ENCODE measurements around the gene HSPA5. TPM values are rescaled to one million over a fixed set of nuclear protein-coding genes. Genes with fewer than 3 reads are reported as not detected.
A peak's percentile ranks its signal among the peaks of the same experiment; 100 is the strongest.
"Not testable (repeated sequence)": the region's sequence is repeated elsewhere in the genome, so short reads cannot be mapped to it uniquely, and the experiment has no call there.

HSPA5 gene
- total RNA-seq, 1 experiment from 2014 or later, result 438 TPM

DNA sequence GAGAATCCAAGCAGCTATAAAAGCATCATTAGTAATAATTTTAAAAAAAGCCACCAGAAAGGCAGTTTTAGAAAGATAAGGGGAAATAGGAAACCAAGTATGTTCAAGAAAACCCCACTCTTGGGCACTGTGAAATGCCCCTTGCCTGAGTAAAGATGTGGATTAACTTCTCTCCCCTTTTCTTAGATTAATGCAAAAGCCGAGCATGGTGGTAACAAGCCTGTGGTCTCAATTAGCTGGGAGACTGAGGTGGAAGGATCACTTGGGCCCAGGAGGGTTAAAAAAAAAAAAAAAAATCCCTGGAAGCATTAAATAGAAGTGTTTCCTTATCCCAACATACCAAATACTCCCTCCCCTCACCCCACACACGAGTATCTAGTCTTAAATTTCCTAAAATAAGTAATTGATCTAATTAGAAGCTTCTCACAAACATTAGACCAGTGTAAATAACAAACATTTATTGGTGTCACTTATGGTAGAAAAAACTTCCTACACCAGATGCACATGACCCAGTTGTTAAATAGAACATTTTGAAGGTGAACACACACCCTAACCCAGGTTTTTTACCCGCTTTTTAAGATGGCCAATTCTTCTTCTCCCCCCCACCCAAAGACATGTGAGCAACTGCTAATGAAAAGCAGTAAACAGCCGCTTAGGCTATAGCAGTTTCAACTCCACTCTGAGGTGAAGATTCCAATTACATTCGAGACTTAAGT, 5.2 kb downstream of the HSPA5 start:
- no peak overlapping the region for H3K4me3 ChIP-seq (replicated peaks in 1 of 2; ENCODE audit: low read depth in 1 of 2, low read length in 2 of 2)
- DNase-seq (ENCODE audit: low read depth, low spot score) (no peak), ATAC-seq (no peak)
- peaks cover 48 to 58% of the 10 kb centered on the region in 2 experiments for H3K36me3 ChIP-seq (ENCODE audit: control insufficient read depth in 1 of 2, insufficient read depth in 2 of 2, low read length in 2 of 2)
- no peaks in the 10 kb centered on the region for H3K9me2 ChIP-seq (ENCODE audit: insufficient read depth)
- H2AFZ ChIP-seq (ENCODE audit: low read depth, low read length, poor library complexity, severe bottlenecking), result no peak overlapping the region
- peaks cover 4 to 6% of the 10 kb centered on the region in 2 experiments; a peak in 2 of 4 replicates for H3K4me1 ChIP-seq (ENCODE audit: control insufficient read depth in 1 of 2, insufficient read depth in 2 of 2, low read length in 2 of 2)
- no peak overlapping the region for H3K27ac ChIP-seq (ENCODE audit: low read depth, low read length)
- ChIA-PET CTCF (no interaction called here), RAD21 (ENCODE audit: low non-redundant PET in 1 of 2, low total read pairs in 2 of 2, uncharacterized antibody in 2 of 2, unreplicated experiment in 2 of 2) (no interaction called here), POLR2A (interaction anchor here (0.6 to 2.1 kb wide), 3 partner anchors 7 to 59 kb away, joined by 4 to 6 read pairs (median 5); no protein-coding TSS in a partner anchor)
- intact Hi-C loops (cut with micrococcal nuclease), result no loop called here
- H4K20me1 ChIP-seq (ENCODE audit: insufficient read depth), result peaks cover 44% of the 10 kb centered on the region
- H3K27me3 ChIP-seq (ENCODE audit: insufficient read depth, low read length), result no peaks in the 10 kb centered on the region
- peak; percentile 34 for TF ChIP-seq POLR2AphosphoS5 (IDR thresholded peaks at IDR 0.05; ENCODE audit: low read depth, low read length)
- no peak for TF ChIP-seq CBX3 (IDR thresholded peaks at IDR 0.05; ENCODE audit: low read depth)
- peaks cover 65% of the 10 kb centered on the region for H3K79me2 ChIP-seq (ENCODE audit: insufficient read depth, low read length)
- no peak overlapping the region for H3K9ac ChIP-seq (ENCODE audit: low read length)
- BruUV-seq (replicated peaks), result no TSS peak
- H3K9me3 ChIP-seq (ENCODE audit: control insufficient read depth in 1 of 2, insufficient read depth in 1 of 2, low read depth in 1 of 2, low read length in 2 of 2), result no peaks in the 10 kb centered on the region
- no peak overlapping the region for H3K4me2 ChIP-seq (ENCODE audit: low read length)

DNA sequence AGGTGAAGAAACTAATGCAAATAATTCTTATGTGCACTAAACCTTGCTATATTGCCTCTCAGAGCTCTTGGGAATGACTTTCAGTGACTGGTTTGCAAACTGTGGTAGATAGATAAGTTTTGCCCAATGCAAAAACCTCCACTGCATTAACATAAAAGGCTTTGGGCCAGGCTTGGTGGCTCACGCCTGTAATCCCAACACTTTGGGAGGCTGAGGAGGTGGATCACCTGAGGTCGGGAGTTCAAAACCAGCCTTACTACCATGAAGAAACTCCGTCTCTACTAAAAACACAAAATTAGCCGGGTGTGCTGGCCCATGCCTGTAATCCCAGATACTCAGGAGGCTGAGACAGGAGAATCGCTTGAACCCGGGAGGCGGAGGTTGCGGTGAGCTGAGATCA, 7.0 kb downstream of the HSPA5 start:
- H3K4me1 ChIP-seq (ENCODE audit: control insufficient read depth in 1 of 2, insufficient read depth in 2 of 2, low read length in 2 of 2); H3K27me3 ChIP-seq (ENCODE audit: insufficient read depth, low read length); BruUV-seq (replicated peaks); DNase-seq (ENCODE audit: low read depth, low spot score); CTCF ChIA-PET; H3K9me2 ChIP-seq (ENCODE audit: insufficient read depth); RAD21 ChIA-PET (ENCODE audit: low non-redundant PET in 1 of 2, low total read pairs in 2 of 2, uncharacterized antibody in 2 of 2, unreplicated experiment in 2 of 2); intact Hi-C loops (cut with micrococcal nuclease); H3K9ac ChIP-seq (ENCODE audit: low read length); H3K4me3 ChIP-seq (replicated peaks in 1 of 2; ENCODE audit: low read depth in 1 of 2, low read length in 2 of 2); H3K27ac ChIP-seq (ENCODE audit: low read depth, low read length); H2AFZ ChIP-seq (ENCODE audit: low read depth, low read length, poor library complexity, severe bottlenecking); ATAC-seq; H3K4me2 ChIP-seq (ENCODE audit: low read length); H3K9me3 ChIP-seq (ENCODE audit: control insufficient read depth in 1 of 2, insufficient read depth in 1 of 2, low read depth in 1 of 2, low read length in 2 of 2): not testable (repeated sequence)
- Histone ChIP-seq H3K36me3 (ENCODE audit: control insufficient read depth in 1 of 2, insufficient read depth in 2 of 2, low read length in 2 of 2) (peaks cover 42 to 43% of the 10 kb centered on the region in 2 experiments), H3K79me2 (ENCODE audit: insufficient read depth, low read length) (peaks cover 46% of the 10 kb centered on the region), H4K20me1 (ENCODE audit: insufficient read depth) (peaks cover 32% of the 10 kb centered on the region; the same call in 1 of the 2 replicates)
- 0 out of 2 replicates have a peak, but pooled peaks have one; percentile 5 for TF ChIP-seq POLR2AphosphoS5 (IDR thresholded peaks at IDR 0.05; ENCODE audit: low read depth, low read length)
- POLR2A ChIA-PET, result interaction anchor here (1.2 to 2.1 kb wide), 2 partner anchors 9 to 37 kb away, joined by 3 to 6 read pairs; no protein-coding TSS in a partner anchor
